Kidney glomerular epithelial cell (primary cell): ENCODE data around the gene SCN10A.
A peak's percentile ranks its signal among the peaks of the same experiment; 100 is the strongest.

Experiments used
- DNase-seq: peaks from one replicate; lab custom pipeline; 2025; lab: John Stamatoyannopoulos, UW

The SCN10A gene

DNA sequence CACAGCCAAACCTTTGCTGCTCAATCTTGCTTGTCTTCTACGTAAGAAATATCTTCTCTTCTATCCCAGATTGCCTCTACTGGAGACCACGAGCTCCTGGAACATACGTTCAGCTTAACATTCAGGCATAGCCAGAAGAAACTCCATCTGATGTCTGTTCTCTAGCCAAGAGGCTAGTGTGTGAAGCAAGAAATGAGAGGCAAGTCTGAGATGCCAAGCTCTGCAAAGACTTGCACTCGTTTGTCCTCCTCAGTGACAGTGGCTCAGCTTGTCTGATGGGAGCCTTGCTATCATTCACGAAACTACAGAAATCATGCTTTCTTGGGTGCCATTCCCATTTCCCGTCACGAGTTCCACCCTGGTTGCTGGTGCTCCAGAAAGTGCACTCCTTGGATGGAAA, at the start of gene SCN10A:
Gene SCN10A, minus strand, starts transcription at position 192 of the 400 bp plus-strand sequence. CDS start 22,207 bp downstream, outside the sequence.
- no peak for DNase-seq

DNA sequence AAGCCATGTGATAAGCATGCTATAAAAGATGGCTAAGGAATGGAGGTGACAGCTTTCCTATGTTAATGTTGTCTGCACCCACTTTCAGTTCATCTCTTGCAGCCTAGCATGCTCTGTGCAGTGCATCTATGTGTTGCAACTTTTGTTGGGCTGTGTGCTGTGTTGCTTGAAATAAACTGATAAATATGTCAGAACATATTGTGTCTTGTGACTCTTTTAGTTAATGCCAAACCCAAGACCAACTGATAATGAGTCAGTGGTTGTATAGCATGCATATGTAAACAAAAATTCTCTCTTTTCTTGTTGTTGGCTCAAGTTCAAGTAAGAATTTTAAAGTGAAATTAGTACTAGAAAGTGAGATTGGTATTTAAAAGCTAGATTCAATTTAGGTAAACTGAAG, 37.0 kb upstream of the SCN10A start:
- DNase-seq = no peak

DNA sequence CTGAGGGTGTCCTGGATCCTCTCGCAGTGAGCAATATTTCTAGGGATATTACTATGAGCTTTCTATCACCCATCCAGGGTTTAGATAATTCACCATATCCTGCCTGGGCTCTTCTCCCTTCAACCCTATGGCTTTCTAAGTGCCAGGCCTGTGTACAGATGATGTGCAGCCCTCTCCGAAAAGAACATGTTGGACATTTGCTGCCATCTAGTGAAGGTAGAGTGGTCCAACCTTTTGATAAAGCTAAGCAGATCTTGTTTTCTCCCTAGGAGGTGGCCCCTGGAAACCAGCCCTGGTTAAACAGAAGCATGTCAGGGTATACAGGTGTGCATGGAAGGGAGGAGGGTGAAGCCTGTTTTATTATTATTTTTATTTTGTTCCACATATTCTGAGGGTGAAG, 27.9 kb upstream of the SCN10A start:
- peak; percentile 38 for DNase-seq

DNA sequence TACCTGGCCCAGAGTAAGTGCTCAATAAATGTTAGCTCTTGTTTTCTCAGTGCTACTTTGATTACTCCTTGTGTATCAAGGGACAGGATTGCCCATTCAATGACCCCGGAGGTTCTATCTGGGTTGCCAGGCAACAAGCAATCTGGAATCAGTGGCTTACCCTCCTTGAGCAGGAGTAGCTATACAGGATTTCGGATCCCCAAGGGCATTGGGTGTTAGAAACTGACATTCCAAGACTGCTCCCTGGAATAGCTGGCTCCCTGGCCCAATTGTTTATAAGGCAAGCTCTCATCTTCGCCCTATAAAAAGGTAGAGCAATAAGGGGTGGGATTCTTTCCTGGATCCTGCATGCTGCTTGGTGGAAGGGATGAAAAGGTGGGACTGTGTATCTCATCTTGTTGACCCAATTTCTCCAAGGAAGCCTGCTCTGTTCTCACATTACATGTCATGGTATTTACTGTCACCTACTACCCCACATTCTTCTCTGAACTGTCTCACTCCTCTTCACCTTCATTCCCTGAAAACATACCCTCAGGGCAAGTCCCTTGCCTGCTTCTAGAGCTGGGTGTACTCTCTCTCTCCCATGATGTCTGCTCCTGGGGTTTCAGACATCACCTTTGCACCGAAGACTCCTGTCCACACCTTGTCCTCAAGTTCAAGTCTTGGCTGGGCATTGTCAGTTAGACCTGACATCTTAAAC, 26.4 kb upstream of the SCN10A start:
- no peak for DNase-seq

DNA sequence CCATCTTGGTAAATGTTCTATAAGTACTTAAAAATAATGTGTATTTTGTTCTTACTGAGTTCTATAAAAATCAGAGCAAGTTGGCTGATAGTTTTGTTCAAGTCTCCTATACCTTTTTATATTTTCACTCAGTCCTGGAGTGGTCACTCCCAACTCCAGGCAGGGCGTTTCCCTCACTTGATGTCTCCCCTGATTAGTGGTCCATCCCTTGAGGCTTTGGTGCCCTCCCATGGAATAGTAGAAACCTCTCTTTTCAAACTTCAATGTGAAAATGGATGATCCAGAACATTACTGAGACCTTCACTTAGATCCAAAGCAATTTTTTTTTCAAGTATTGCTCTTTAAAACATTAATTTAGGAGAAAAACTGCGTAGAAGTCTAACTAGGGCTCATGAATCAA, 25.0 kb upstream of the SCN10A start:
- DNase-seq = no peak

DNA sequence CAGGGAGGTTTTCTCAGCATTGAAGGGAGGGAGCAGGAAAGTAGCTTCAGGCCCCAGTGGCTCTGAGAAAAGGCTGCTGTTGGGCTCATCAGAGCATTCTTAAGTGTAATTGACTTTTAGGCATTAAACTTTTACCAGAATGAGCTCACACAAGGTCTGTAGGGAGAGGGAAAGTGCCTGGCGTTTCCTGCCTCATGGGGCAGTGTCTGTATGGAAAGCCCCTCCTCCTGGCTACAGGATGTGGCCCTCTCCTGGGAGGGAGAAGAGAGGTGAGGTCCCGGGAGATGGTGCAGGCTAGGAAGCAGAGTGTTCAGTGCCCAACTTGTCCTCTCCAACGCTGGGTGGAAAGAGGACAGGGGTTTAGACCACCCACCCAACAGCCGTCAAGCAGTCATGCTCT, 21.3 kb upstream of the SCN10A start:
- DNase-seq = no peak

DNA sequence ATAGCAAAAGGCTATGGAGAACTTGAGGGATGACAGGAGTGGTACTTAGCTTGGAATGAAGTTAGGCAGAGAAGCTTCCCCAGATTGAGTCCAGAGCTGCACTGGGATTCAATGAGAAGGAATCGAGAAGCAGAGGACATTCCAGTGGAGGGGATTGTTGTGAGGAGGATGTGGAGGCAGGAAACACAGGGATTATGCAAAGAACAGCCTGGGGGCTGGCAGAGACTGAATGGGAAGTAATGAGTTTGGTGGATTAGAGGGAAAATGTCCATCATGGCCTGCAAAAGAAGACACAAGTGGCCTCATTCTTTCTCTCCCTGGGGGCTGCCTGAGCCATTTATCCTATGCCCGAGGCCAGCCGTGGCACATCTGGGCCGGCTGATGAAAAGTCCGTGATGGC, 20.5 kb upstream of the SCN10A start:
- no peak for DNase-seq

DNA sequence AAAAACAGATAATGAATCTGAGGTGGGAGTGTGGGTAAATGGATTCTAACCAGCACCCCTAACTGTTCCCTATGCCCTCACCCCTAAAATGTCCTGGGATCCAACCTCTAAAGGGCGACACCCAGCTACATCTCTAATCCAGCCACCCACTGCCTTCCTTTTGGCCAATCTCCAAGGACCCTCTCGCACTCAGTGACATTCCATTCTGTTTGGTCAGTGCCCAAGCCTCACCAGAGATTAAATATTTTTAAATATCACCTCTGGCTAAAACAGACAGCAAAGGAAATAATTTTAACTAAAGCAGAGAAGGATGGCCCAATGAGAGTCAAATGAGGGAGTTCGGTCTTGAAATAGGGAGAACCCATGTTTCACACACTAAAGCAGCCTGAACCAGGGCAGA, 19.9 kb upstream of the SCN10A start:
- DNase-seq = no peak

DNA sequence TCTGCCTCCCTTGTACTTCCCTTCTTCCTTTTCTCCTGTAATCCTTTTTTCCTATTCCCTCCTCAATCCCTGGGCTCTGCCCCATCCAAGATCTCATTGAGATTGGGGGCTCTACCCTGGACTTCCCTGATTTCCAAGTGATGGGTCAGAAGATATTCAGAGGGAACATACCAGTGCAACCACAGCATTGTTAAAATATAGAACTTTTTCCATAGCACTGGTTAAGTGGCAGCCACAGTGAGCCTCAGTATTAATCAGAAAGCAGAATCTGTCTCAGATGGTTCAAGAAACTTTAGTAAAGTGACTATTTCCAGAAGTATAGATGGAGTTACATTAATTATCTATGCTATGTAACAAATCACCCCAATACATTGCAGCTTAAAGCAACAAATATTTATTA, 18.7 kb upstream of the SCN10A start:
- DNase-seq = no peak

DNA sequence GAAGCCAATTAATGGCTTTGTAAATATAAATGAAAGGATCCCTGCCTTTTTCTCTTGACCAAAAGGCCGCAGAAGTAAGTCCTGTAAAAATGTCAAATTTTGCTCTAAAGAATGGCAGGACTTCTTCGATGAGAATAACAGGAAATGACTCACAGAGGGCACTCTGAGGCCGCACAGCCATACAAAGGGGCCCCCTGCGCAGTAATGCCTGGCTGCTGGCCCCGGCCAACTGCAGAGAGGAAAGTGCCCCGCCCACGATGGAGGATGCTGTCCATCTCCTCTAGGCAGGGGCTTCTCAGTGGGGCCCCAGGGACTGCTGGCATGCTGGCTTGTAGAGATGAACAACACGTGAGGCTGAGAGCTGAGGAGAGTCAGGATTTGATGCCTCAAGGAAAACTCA, 18.1 kb upstream of the SCN10A start:
- DNase-seq = peak; percentile 52

DNA sequence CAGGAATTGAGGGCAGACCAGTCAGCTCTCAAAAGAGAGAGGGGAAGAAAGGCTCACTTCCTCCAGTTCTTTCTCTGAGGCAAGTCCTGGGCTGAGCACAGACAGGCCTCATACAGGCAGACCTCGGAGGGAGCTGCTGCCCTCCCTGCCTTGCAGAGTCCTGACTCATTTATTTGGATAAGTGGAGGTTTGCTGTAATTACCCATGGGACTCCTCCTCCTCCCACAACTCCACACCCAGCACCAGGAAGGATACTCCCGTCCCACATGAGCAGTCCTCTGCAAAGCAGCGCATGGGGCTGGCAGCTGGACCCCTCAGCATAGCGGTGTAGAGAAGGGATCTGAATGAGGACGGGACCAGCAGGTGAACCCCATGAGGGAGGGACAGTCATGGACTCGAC, 13.4 kb upstream of the SCN10A start:
- peak; percentile 82 for DNase-seq

DNA sequence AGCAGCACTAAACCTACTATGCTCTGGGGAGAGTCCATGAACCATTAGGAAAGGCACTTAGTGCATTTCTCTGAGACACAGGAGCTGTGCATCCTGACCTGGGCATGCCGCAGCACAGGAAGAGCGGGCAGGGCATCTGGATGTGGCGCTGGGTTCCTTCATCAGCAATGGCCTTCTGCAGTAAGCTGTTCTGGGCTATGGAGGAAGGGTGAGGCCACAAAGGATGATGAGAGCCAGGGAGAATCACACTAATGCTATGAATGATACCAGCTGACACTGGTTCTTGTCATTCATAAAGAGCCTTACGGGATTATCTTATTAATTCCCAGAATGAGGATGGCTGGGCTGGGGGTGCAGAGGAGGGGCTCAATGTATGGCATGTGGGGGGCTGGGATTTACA, 12.7 kb upstream of the SCN10A start:
- no peak for DNase-seq

DNA sequence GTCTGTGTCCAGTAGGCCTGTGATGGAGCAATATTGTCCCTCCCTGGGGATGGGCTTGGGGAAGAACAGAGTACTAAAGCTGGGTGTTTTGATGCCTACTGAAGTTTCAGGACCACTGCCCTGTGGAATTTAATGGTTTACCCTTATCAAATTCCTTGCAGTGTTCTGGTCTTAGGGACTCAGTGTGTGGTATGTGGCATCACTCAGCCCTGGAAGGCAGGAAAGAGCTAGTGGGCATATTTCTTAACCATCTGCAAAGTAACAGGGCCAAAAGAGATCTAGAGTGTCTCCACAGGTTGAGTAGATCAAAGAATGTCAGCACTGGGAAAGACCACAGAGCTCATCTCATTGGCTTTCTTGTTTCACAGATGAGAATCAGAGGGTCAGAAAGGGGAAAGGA, 11.8 kb upstream of the SCN10A start:
- no peak for DNase-seq

DNA sequence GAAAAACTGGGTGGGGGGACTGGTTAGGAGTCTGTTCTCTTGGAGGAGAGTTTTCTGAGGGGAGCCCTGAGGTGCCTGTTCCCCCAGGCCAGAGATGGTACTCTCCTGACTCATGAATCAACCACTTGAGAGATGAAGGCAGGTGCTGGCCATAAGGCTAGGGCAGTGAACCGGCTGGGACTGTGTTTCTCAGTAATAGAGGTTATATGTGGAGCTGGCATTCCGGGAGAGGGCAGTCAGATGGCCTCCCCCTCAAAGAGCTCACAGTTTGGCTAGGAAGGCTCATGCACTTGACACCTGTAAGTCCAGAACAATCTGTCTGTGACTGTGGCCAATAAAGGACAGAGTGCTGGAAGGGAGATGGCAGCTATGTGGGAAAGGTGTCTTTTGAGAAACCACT, 10.0 kb upstream of the SCN10A start:
- DNase-seq = peak; percentile 23

DNA sequence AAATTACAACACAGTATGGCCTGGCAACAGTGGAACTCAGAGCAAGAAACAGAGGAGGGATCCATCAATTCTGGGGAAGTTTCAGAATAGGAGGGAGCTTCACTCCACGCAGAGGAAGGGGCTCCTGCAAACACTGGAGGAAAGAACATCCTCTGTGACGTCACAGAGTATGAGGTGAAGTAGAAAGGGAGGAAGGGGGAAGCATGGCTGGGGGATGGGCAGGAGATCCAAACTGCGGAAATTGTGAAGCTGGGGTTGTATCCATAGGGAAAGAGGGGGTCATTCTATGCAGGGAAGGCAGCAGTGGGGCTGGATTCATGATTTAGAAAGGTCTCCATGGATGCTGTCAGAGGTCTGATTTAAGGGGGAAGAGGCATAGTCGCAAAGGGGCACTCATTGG, 8.3 kb upstream of the SCN10A start:
- DNase-seq = no peak

DNA sequence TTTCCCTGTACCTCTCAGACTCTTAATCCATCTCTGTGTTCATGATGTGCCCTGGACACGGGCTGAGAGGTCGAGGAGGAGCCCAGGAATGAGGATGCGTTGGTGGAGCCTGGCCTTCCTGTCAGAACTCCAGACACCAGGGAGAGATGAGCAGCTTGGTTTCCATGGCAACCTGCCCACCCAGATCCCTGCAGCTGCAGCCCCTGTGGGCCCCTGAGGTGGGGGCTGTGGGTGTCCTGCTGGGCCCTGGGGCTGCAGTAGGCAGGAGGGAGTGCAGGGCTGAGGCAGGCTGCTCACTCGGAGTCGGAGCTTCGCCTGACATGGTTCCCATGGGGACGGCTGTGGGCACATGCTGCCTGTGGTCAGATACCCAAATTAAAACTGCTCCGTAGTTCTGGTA, 7.7 kb upstream of the SCN10A start:
- no peak for DNase-seq

DNA sequence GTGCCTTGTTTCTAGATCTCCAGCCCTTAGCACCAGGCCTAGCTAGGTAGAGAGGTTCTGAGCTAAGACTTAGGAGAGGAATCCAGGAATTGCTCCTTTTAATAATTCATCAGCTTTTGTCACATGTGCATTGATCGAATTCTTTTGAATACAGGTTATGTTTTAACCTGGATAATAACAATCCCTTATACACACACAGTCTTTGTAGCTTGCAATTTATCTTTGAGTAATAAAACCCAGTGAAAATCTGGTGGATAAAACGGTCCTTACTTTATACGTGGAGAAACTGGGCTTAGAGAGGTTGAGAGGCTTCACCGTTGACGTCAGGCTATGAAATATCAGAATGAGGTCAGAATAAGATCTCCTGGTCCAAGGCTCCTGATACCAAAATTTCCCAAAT, 7.2 kb upstream of the SCN10A start:
- no peak for DNase-seq

DNA sequence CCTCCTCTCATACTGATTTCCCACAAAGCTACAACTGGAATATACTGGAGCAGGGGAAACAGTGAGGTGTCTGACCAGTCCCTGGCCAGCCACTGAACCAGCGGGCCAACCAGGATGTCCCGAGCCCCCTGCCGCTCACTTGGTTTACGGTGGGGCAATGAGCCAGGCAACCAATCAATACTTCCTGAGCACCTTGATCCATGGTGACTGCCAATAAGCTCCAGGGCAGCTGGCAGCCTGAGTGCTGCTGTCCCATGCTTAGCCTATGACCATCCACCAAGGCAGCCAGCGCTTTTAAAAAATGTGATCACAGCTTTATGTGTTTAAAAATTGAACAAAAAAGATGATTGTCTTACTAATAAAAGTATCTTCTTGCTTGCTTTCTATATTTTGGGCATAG, 4.2 kb downstream of the SCN10A start:
- no peak for DNase-seq

DNA sequence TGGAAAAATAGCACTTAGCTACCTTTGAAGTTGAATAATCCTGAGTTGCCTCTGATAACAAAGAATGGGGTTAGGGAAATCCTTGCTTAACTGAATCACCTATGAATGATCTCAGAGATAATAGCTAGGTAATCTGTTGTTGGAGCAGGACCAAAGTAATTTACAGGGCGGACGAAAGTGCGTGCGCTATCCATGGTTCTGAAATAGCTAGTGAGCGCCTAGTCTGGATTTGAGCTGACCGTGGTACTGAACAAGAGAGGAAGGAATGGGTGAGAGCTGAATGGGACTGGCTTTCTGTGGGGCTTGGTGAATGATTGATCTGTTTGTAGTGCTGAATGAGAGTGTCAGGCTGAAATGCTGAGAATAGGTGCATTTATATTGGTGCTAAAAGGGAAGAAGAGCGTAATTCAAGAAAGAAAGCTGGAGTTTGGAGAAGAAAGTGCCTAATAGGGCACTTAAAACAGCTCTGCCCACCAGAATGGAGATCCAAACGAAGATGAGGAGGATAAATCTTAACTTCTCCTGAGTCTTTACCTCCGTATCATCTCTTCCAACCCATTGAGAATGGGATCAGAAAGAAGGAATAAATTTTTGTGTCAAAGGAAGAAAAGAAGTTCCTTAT, 10.1 kb downstream of the SCN10A start:
- peak; percentile 79 for DNase-seq

DNA sequence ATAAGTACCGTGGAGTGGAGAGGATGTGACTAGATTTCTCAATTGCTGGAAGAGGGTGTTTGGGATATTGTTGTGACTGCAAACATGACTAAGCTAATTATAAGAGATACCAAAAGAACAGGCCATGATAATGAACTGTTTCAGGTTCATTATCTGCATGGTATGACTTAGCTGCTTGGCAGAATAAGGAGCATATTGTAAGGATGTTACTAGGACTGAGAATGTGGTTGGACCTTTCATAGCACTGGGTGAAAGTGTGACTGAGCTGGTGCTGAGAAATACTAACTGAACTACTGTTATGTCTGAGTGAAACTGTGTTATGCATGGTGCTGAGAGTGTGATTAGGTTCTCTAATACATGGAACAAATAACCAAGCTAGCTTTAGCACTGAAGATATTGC, 11.0 kb downstream of the SCN10A start:
- no peak for DNase-seq

DNA sequence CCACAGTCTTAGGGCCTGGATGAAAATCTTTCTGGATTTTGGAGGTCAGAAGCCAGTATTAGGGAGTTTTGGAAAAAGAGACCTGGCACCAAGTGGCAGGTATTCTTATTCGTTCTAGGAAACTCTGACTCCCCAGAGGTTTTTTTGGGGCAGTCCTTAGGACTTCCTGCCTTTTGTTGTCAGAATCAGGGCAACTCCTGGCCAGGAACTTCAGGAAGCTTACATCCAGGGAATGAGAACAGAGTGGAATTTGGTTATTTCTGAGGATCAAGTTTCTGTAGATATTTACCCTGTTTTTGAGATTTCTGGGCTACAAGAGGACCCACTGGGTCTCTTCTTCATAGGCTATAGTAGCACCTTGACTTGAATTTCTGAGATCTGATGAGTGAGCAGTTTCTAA, 15.5 kb downstream of the SCN10A start:
- no peak for DNase-seq

DNA sequence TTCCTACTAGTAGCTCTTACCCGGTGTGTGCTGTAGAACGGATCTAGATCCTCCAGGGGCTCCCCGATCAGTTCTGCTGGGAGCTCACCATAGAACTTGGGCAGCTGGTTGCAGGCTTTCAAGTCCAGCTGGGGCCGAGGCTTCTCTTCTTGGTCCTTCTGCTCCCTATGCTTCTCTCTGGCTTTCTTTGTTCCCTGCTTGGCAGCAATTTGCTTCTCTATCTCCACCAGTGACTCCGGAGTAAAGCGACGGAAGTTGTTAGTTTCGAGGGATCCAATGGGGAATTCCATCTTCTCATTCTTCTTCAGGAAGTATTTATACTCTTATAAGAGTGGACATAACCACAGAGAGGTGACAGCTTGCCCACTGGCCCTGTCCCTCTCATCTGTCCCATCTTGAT, 22.3 kb downstream of the SCN10A start:
- no peak for DNase-seq

DNA sequence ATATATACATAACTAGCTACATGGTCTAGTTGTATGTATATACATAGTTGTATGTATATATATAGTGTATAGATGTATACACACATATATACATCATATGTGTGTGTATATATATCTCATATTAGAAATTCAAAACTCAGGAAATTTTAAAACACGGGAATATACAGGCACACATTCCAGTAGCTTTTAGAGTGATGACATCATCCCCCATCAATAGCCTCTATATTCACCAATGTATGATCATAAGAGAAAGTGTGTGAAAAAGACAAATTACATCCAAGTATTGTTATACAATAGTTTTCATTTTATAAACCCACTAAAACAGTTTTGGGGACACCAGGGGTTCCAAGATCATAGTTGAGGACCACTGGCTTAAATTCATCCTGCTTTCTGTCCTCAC, 23.0 kb downstream of the SCN10A start:
- no peak for DNase-seq

DNA sequence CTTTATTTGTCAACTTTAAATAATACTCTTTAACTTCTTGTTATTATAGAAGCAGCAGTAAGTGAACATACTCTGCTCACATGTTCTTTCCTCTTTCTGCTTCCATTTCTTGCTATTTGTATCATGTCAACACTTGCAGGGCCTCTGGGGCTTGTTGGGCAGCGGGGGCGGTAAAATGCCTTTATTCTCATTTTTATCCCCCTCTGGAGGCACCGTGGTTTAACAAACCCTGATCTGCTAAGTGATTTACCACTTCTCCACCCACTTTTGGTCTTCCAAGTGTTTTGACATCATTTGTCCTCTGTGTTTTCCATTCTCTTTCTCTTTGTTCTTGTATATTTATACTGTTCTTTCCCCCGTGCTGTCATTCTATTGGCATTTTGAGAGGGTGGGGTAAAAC, 33.9 kb downstream of the SCN10A start:
- no peak for DNase-seq
